ENCODE measurements around the gene PTCH2.
"Not testable (repeated sequence)": the region's sequence is repeated elsewhere in the genome, so short reads cannot be mapped to it uniquely, and the experiment has no call there.

The PTCH2 gene

DNA sequence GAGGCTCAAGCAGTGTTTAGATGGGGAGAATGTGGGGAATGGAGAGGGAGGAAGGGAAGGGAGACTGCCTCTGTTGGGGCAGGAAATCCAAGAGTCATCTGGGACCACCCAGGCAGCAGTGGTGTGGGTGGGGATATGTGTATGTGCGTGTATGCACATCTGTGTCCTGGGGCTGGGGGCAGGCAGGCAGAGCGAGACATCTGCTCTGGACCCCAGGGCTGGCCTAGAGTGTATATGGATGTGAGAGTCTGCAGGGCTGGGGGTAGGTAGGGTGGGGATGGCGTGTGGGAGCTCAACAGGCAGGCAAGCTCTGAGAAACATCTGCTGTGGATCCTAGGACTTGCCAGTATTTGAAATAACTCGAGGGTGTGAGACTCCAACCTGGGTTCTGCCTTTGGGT is 3.5 kb downstream of the PTCH2 start:
- no peak for DNase-seq

DNA sequence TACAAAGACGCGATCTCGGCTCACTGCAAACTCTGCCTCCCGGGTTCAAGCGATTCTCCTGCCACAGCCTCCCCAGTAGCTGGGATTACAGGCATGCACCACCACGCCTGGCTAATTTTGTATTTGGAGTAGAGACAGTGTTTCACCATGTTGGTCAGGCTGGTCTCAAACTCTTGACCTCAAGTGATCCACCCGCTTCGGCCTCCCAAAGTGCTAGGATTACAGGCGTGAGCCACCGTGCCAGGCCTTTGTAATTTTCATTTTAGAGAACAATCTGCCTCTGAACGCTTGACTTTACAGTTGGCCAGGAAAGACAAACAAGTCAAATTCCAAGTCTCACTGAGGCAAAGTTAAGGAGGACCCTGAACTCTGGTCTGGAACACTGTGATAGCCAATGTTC is 4.8 kb downstream of the PTCH2 start:
- DNase-seq: not testable (repeated sequence)

GRCh38 chr1:44835738-44836675 is 7.0 kb downstream of the PTCH2 start:
- peak; percentile 91 for DNase-seq

DNA sequence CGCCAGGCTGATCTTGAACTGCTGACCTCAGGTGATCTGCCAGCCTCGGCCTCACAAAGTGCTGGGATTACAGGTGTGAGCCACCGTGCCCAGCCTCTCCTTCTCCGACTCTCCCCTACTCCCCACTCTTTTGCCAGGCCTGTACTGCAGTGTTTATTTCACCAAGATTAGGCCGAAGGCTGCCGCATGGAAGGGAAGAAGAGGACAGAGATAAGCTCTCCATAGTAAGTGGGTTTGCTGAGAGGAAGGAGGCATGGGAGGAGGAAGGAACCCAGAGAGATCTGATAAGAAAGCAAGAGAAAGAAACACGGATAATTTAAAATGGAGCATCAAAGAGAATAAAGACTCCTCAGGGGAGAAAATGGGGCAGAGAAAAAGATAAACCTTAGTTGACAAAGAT is 8.7 kb downstream of the PTCH2 start:
- no peak for DNase-seq

- no peak for DNase-seq
These were observed 10.9 kb downstream of the PTCH2 start for GRCh38 chr1:44832056-44832705.

DNA sequence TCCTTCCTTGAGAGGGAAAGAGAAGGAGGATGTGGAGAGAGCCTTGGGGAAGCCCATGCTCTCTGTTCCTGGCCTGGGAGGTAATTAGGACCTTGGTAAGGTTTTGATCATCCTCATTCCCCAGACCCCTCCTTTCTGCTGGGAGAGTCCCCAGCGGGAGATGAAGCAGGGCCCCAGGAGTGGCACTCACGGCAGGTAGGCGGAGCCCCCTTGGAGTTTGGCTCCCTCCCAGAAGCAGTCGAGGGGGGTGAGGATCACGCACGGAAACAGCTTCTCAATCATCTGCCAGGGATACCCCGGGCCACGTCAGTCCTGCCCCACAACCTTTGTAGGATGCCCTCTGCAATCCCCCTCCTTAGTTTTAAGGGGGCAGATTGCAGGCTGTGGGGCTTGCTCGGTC is 11.5 kb downstream of the PTCH2 start:
- DNase-seq: no peak

GRCh38 chr1:44830900-44831304 is 12.2 kb downstream of the PTCH2 start:
- DNase-seq: no peak

GRCh38 chr1:44829506-44830384 is 13.3 kb downstream of the PTCH2 start:
- DNase-seq: no peak

- DNase-seq: no peak
These were observed 14.1 kb downstream of the PTCH2 start for GRCh38 chr1:44828841-44829440.

DNA sequence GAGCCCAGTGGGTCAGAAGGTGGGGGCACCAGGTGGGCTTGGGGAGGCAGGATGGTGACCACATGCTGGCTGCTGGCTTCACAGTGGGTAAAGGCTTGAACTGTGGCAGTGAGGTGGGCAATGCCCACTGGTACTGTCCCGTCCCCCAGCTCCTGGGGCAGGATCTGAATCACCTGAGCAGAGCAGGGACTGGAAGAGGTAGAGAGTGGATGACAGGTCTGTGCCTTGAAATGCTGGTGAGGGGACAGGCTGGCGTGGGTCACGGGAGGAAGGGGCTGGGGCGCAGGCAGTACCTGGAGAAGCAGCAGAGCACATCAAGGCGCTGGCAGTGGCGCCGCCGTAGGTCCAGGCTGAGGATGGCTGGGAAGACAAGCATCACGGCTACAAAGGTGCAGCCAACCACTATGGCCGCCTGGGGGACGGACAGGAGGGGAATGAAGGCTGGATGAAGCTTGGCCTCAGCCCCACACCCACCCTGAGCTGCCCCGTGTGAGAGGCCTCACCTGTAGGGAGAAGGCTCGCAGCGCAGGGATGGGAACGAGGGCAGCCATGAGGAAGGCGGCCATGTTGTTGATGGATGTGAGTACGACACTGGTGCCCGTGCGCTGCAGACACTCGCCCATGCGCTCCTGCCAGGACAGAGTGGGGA is 14.9 kb downstream of the PTCH2 start:
- no peak for DNase-seq

DNA sequence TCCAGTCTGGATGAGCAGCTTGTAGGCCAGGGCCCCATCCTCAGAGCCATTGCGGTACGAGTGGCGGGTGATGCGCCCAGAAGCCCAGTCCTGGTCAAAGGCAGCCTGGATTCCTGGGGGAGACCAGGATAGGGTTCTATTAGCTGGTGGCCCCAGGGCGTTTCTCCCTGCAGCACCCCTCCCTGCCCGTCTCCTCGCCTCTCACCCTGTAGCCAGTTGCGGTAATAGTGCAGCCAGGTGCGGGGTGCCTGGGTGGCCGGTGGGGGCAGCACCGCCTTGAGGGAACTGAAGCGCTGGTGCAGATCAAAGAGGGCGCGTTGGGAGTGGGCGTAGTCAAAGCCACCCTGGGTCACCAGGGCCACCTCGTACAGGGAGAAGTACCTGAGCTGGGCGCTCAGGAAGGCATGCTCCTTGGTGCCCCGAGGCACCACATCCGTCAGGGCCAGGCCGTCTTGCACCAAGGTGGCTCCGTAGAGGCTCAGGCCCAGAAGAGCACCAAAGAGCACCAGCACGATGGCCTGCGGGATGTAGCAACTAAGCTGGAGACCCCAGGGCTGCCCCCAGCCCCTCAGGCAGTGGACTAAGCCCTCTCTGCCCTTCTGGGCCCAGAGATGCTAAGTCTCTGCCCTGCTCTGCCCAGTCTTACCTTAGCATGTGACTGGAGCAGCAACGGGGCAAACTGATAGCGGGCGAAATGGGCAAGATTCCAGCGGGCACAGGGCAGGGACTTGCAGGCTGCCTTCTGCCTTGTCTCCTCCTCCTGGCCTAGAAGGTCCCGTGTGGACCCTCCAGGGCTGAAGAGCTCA is 15.7 kb downstream of the PTCH2 start:
- no peak for DNase-seq

DNA sequence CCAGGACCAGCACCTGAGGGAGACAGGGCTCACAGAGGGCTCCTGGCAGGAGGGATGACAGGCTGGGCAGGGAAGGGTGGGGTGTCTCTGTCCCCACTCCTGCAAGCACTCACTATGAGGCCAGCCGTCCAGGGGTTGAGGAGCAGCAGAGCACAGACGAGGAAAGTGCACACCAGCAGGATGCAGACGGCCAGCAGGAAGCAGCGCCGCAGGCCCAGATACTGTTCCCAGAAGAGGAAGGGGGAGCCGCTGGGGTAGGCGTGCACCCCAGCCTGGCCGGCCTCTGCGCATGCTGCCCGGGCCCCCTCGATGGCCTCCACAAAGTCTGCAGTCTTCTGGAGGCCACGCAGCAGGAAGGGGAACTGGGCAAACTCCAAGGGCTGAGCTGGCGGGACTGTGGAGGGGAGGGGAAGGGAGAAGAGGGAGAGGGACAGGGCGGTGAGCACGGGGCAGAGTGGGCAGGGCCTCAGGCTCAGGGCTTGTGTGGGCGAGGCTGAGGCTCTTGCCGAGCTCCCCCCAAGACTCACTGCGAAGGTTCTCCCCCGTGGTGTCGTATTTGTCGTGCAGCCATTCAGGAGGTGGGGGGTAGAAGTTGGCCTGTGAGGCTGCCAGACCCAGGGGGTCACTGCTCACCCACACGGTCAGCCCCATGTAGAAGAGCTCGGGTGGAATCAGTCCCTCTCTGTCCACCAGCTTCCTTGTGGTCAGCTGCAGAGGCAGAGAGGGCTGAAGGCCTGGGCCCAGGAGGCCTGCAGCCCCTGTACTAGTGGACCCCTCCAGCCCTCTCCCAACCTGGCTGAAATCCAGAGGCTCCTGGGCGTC is 16.5 kb downstream of the PTCH2 start:
- no peak for DNase-seq

DNA sequence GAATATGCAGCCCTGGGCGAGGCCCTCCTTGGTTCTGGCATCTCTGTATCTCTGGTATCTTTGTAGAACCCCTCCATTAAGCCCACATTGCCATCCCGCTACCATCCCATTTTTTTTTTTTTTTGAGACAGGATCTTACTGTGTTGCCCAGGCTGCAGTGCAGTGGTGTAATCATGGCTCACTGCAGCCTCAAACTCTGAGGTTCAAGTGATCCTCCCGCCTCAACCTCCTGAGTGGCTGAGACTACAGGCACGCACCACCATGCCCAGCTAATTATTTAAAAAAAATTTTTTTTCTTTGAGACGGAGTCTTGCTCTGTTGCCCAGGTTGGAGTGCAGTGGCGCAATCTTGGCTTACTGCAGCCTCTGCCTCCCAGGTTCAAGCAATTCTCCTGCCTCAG is 18.7 kb downstream of the PTCH2 start:
- DNase-seq: not testable (repeated sequence)

GRCh38 chr1:44822981-44823451 is 20.0 kb downstream of the PTCH2 start:
- DNase-seq: no peak

GRCh38 chr1:44822131-44822701 is 20.8 kb downstream of the PTCH2 start:
- DNase-seq: no peak

- no peak for DNase-seq
These were observed 21.8 kb downstream of the PTCH2 start for GRCh38 chr1:44821240-44821715.

- DNase-seq: no peak
These were observed 22.5 kb downstream of the PTCH2 start for GRCh38 chr1:44820328-44821239.

- peak; percentile 70 for DNase-seq
These were observed 23.3 kb downstream of the PTCH2 start for GRCh38 chr1:44819608-44820327.

Measured in stimulated activated CD4-positive, alpha-beta T cell treated with anti-CD3 and anti-CD28 coated beads, Interleukin-4, amount 100 ng/mL, for 1 hour (primary cell).